GM12878 (cell line): ENCODE results near the gene MCM3AP. TPM values are rescaled to one million over a fixed set of nuclear protein-coding genes. Genes with fewer than 3 reads are reported as not detected.

ENCODE experiments used
- ATAC-seq: fragments of 200-7000 bp; cut with Tn5 transposase; 3 replicates; pipeline ENCODE4 v1.9.1; 2020; ENCODE audit warnings: mild to moderate bottlenecking, moderate library complexity
- BruUV-seq: library from RNA; stranded (reverse); fragments of 400-500 nt; replicated peaks from 2 replicates; lab custom pipeline; 2021; lab: Mats Ljungman, UMichigan
- CTCF ChIA-PET: fragments of 300-600 bp; sonication (Branson Sonifier 250); formaldehyde crosslinking; extraction: SDS; loops from one replicate; lab custom pipeline; 2021; ENCODE audit warnings: inconsistent platforms; lab: Yijun Ruan, JAX
- POLR2A ChIA-PET: fragments of 350-600 bp; formaldehyde crosslinking; extraction: SDS; loops from one replicate; lab custom pipeline; 2021; ENCODE audit warnings: inconsistent platforms; lab: Charles Lee
- RAD21 ChIA-PET: fragments of 300-600 bp; sonication (Branson Sonifier 250); formaldehyde crosslinking; loops from one replicate; lab custom pipeline; 2023; ENCODE audit warnings: antibody characterized with exemption; ENCODE audit not compliant: unreplicated experiment; lab: Charles Lee
- SMC1A ChIA-PET: fragments of 300-600 bp; sonication (Branson Sonifier 250); formaldehyde crosslinking; loops from one replicate; lab custom pipeline; 2023; ENCODE audit not compliant: unreplicated experiment, uncharacterized antibody; lab: Charles Lee
- DNase-seq: peaks from one replicate; pipeline ENCODE4 v3.0.0-alpha.2; 2011; ENCODE audit warnings: low read depth, low spot score
- FAIRE-seq: peaks from 3 replicates; lab custom pipeline; 2011; peaks lifted over from hg19 to GRCh38; lab: Jason Lieb, UNC
- H2AFZ ChIP-seq: 2 replicates; pipeline ENCODE4 v1.6.0; 2011; ENCODE audit warnings: low read depth, low read length, control low read depth; ENCODE audit not compliant: control insufficient read depth
- H3K27ac ChIP-seq: 2 replicates; pipeline ENCODE4 v1.5.1; 2011; ENCODE audit warnings: control low read depth; ENCODE audit not compliant: control insufficient read depth, insufficient read depth
- H3K27me3 ChIP-seq, 2 experiments: replicated peaks in 1 of 2; 2 replicates each; pipeline versions ENCODE4 v1.6.0 to v1.6.1; 2011; ENCODE audit warnings: low read length in 1 of 2; ENCODE audit not compliant: control insufficient read depth in 2 of 2, insufficient read depth in 2 of 2
- H3K36me3 ChIP-seq, 2 experiments: 2 replicates each; pipeline ENCODE4 v1.5.1; 2011; ENCODE audit warnings: low read length in 1 of 2; ENCODE audit not compliant: control insufficient read depth in 2 of 2, insufficient read depth in 2 of 2
- H3K4me1 ChIP-seq: 2 replicates; pipeline ENCODE4 v1.6.1; 2011; ENCODE audit warnings: mild to moderate bottlenecking, low read length, moderate library complexity, mixed read lengths; ENCODE audit not compliant: control insufficient read depth, insufficient read depth
- H3K4me2 ChIP-seq: 2 replicates; pipeline ENCODE4 v1.6.0; 2011; ENCODE audit warnings: control low read depth; ENCODE audit not compliant: control insufficient read depth, insufficient read depth
- H3K4me3 ChIP-seq: fragments of 200-600 bp; sonication (generic); 2 replicates; pipeline ENCODE4 v1.5.1; 2016
- H3K79me2 ChIP-seq: 2 replicates; pipeline ENCODE4 v1.6.0; 2011; ENCODE audit warnings: low read length; ENCODE audit not compliant: control insufficient read depth, insufficient read depth
- H3K9ac ChIP-seq: 2 replicates; pipeline ENCODE4 v1.8.0; 2011; ENCODE audit warnings: low read length, control low read depth, mixed read lengths; ENCODE audit not compliant: control insufficient read depth, insufficient read depth
- H3K9me3 ChIP-seq: replicated peaks from 3 replicates; pipeline ENCODE4 v1.5.1; 2011; ENCODE audit warnings: mild to moderate bottlenecking, low read length; ENCODE audit not compliant: control insufficient read depth, insufficient read depth
- H4K20me1 ChIP-seq: 2 replicates; pipeline ENCODE4 v1.6.0; 2011; ENCODE audit not compliant: control insufficient read depth, insufficient read depth
- NFXL1 ChIP-seq: fragments of 450-650 bp; IDR thresholded peaks from 2 replicates; pipeline ENCODE4 v1.6.1; 2017; ENCODE audit warnings: antibody characterized with exemption, mild to moderate bottlenecking, borderline replicate concordance
- PAX5 ChIP-seq: IDR thresholded peaks from 2 replicates; pipeline ENCODE4 v1.6.1; 2011; ENCODE audit warnings: low read depth, low read length, borderline replicate concordance
- PRDM15 ChIP-seq: fragments of 450-650 bp; formaldehyde crosslinking; IDR thresholded peaks from 2 replicates; pipeline ENCODE4 v1.4.0; 2020; ENCODE audit warnings: mild to moderate bottlenecking, moderate library complexity
- SIN3A ChIP-seq: IDR thresholded peaks from 2 replicates; pipeline ENCODE4 v1.6.1; 2012; ENCODE audit warnings: low read depth, low read length, improper control_type of control experiment
- SMAD1 ChIP-seq: fragments of 450-650 bp; IDR thresholded peaks from 2 replicates; pipeline ENCODE4 v1.6.1; 2018; ENCODE audit warnings: mild to moderate bottlenecking, low read depth; ENCODE audit not compliant: partially characterized antibody
- ZBTB4 ChIP-seq: fragments of 450-650 bp; formaldehyde crosslinking; IDR thresholded peaks from 2 replicates; pipeline ENCODE4 v1.4.0; 2022; ENCODE audit warnings: mild to moderate bottlenecking, moderate library complexity
- WGBS: methylation state at CpG from one replicate; pipeline ENCODE4 v1.1.6; 2016; ENCODE audit warnings: low lambda C conversion rate; ENCODE audit not compliant: insufficient replicate concordance, insufficient coverage; ENCODE audit errors: missing lambda C conversion rate; 5-methylcytosine and 5-hydroxymethylcytosine counted together
- in situ Hi-C: fragments of 300-500 bp; cut with MboI; formaldehyde crosslinking; loops from 9 replicates; pipeline ENCODE4 v1.14.3; 2018; ENCODE audit warnings: mixed read lengths
- intact Hi-C: fragments of 100-400 bp; cut with micrococcal nuclease; formaldehyde crosslinking; loops from one replicate; pipeline ENCODE4 v1.14.2; 2022; ENCODE audit not compliant: unreplicated experiment
- polyA plus RNA-seq, 11 experiments: library from polyadenylated mRNA; depleted of rRNA in 4 of 11; unstranded in 6 of 11; stranded (reverse) in 5 of 11; fragments of >200 nt; fragmentation: Nextera tagmentation in 4 of 11; fragmentation: Illumina TruSeq in 1 of 11; extraction: Ambion mirVana in 4 of 11; extraction: Trizol in 1 of 11; gene quantifications; 1 replicate in 1 of 11; 2 replicates in 10 of 11; pipeline versions ENCODE4 v1.2.1 to v1.2.3, GENCODE V29; 2011 to 2016; ENCODE audit warnings: inconsistent platforms in 2 of 11, missing spikeins in 2 of 11, low read depth in 1 of 11
- total RNA-seq, 4 experiments: library from RNA; depleted of rRNA in 3 of 4; stranded (reverse); fragments of >200 nt in 3 of 4; fragmentation: Illumina TruSeq in 1 of 4; extraction: Trizol in 1 of 4; gene quantifications; 2 replicates each; pipeline versions ENCODE4 v1.2.1 to v1.2.3, GENCODE V29; 2013 to 2021

Gene MCM3AP
- total and polyA plus RNA-seq, 10 of the 15 experiments (the other 5 are each of a cell fraction or from before 2014, with no cell fraction given) = 6.1 to 95.7 (median 47.0) TPM

- CTCF ChIA-PET = no interaction called here
- Histone ChIP-seq H3K9me3 (no peaks in the 10 kb centered on the region), H3K4me2 (no peak overlapping the region), H2AFZ (no peak overlapping the region), H4K20me1 (no peaks in the 10 kb centered on the region), H3K9ac (no peak overlapping the region), H3K4me1 (no peaks in the 10 kb centered on the region)
- intact Hi-C loops = no loop called here
- DNase-seq (no peak), FAIRE-seq (no peak), ATAC-seq (no peak)
- no peak for TF ChIP-seq SIN3A
- no peak for TF ChIP-seq PRDM15
- no peak for TF ChIP-seq NFXL1
- TF ChIP-seq PAX5 = no peak
- TF ChIP-seq SMAD1 = no peak
- no peak for TF ChIP-seq ZBTB4 (CRISPR knock-in tag)
- TF ChIP-seq, all 136 proteins: peak for 0
- Histone ChIP-seq H3K36me3 (peaks cover 4 to 21% of the 10 kb centered on the region in 2 experiments; a peak in 3 of 4 replicates), H3K27ac (no peak overlapping the region), H3K79me2 (no peaks in the 10 kb centered on the region), H3K27me3 (no peaks in the 10 kb centered on the region), H3K4me3 (no peak overlapping the region)
- POLR2A ChIA-PET = no interaction called here
- no TSS peak for BruUV-seq
- RAD21 ChIA-PET = no interaction called here
- in situ Hi-C loops = no loop called here
- 79% methylated on average over 13 of the region's 13 CpGs for WGBS
- SMC1A ChIA-PET = interaction anchor here (0.9 kb wide), 1 partner anchor 24 kb away, joined by 3 read pairs; no protein-coding TSS in a partner anchor
Measured at GRCh38 chr21:46199436-46200373, 85.7 kb downstream of the MCM3AP start.
